Superior temporal gyrus (tissue), 1 donor: Measurements from ENCODE around the gene PRSS21.

Experiments
- DNase-seq: peaks from one replicate; pipeline ENCODE4 v3.0.0-alpha.2; 2016; ENCODE audit errors: extremely low spot score

The PRSS21 gene

DNA sequence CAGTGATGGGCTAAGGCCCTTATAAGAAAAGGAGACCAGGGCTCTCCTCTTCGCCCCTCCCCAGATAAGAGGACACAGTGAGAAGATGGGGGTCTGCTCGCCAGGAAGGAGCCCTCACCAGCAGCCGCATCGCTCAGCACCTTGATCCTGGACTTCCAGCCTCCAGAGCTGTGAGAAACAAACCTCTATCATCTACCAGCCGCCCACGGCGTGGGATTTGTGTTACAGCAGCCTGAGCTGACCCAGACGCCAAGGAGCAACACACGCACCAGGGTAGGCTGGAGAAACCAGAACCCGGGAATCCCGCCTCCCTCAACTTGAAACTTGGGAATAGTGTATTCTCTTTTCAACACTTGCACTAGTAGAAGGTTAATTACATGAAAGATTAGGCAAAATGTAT, 8.9 kb downstream of the PRSS21 start:
- no peak for DNase-seq

DNA sequence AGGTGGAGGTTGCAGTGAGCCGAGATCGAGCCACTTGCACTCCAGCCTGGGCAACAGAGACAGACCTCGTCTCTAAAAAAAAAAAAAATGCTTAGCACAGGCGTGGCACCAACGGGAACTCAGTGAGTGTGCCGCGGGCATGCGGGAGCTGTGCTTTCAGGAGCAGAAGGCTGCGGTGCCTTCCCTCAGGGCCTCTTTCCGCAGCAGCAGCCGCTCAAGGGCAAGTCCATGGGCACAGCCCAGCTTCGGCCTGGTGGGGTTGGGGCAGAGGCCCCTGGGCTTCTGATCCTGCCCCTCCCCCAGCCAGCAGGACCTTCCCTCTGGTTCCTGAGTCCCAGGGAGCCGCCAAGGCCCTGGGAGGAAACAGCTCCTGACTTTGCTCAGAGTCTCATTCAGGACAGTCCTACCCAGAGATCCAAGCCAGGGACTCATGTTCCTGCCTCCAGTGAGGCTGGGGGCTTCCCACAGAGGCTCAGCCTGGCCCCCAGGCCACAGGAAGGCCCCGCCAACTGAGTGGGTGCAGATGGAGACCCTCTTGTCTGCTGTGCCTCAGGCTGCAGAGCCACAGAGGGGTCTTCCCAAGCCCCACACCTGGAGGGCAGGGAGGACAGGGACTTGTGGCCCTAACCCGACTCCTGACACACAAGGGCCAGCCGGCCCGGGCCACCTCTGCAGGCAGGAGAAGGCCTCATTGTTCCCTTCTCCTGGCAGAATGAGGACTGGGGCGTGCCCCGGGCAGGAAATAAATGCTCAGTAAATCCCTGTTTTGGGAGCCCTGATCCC, 9.7 kb downstream of the PRSS21 start:
- no peak for DNase-seq

DNA sequence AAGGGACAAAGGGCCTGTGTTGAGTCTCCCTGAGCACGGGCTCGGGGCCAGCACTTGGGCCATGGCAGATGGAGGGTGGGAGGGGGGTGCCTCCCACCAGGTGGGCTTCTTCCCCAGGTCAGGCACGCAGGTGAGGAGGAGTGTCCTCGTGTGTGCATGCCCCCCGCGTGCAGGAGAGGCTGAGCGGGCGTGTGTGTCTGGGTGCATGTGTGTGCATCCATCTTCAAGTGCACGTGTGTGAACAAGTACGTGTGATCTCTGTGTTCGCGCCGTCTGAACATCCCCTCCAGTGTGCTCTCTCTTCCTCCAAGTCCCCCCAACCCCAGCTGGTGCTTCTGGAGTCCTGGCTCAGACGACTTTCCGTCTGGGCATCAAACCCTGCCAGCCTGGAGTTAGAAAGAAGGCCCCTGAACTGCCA, 10.3 kb downstream of the PRSS21 start:
- no peak for DNase-seq

DNA sequence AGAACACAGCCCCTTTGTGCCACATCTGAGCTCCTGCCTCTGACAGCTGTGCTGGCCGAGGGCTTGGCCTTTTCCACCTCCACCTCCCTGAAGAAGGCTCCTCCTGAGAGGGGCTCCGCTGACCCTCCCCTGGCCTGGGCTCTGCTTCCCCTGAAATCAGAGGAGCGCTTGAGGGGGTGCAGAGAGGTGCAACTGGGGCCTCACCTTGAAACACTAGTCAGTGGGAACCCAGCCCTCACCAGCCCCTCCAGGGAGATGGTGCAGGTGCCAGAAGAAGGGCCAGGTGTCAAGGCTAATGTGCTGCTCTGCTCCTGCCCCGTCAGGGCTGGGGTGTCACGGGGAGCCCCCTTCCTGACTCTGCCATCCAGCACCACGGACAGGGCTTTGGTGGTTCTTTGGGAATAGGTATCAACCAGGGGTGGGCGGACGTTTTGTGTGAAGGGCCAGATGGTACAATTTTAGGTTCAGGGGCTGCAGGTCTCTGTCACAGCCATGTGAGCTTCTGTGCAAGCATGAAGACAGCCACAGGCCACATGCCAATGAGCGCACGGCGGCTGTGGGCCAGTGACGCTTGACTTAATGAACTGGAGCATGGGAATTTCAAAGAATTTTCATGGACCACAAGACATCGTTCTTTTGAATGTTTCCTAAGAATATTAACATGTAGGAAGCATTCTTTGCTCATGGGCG, 10.9 kb downstream of the PRSS21 start:
- DNase-seq: no peak

DNA sequence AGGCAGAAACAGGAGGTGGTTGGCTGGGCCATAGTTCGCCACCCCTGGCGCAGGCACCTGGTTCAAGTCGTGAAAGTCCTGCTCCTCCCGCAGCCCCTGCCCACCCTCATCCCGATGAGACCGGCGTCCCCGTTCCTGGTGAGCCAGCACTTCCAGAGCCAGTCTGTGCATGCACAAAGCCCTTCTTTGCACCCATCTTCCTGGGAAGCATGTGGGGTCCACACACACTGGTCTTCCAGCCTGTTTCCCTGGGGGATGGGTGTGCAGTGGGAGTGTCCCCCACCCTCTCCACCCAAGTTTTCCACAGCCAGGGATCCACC, 11.4 kb downstream of the PRSS21 start:
- DNase-seq: no peak

DNA sequence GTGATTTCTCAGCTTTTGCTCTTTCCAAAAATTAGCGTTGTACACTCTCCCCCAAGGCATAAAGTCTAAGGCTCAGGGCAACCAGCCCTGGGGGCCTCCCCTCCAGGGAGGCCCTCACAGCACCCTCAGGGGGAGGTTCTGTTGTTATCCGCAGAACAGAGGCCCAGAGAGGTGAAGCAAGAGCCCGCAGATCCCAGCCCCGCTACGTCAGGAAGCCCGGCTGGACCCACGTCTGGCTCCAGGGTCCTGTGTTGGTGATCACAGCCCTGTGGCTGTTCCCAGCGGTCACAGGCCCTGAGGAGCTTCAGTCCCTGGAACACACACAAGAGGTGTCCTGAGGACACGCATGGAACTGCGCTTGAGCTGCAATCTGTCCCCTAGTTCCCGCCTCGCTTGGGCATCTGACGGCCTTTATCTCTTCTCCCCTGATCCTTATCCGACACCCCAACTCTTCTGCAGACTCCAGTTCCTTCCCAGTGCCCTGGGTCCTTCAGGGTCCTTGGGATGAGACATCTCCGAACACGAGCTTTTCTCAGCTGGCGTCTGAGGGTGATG, 11.9 kb downstream of the PRSS21 start:
- no peak for DNase-seq

DNA sequence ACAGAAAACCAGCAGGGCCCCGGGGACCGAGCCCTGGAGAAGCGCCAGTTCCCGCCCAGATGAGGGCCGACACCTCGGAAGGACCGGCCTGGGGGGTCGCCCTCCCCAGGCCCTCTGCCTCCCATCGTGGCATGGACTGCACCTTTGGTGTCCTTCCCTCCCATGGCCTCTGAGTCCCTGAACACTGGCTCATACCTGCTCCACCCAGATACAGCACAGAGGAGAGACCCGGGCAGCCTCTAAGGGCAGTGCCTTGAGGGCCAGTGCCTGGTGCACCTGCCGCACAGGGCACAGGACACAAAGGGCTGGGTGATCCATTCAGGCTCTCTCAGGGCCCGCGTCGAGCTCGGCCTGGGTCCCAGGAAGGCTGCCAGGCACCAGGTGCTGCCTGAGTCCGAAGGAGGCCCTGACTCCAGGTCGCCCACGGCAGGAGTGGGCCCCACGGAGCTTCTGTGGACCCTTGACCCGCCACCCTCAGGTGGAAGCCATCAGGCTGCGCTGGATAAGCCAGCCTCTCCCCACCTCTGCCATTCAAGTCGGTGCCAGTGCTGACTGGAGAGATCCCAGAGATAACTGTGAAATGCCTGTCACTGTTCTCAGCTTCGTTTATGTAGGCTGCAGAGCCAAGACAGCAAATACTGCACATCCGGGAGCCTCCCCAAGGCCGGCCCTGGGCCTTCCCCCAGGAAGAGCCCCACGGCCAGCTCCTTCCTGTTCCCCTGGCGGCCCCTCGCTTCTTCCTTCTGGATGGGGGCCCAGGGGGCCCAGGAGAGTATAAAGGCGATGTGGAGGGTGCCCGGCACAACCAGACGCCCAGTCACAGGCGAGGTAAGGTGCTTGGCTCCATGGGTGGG, 12.7 kb downstream of the PRSS21 start, which contains the start of gene ZG16B:
Gene ZG16B (plus strand): TSS at position 803 of the 854 bp plus-strand sequence. CDS start 139 bp downstream, outside the sequence.
- no peak for DNase-seq

DNA sequence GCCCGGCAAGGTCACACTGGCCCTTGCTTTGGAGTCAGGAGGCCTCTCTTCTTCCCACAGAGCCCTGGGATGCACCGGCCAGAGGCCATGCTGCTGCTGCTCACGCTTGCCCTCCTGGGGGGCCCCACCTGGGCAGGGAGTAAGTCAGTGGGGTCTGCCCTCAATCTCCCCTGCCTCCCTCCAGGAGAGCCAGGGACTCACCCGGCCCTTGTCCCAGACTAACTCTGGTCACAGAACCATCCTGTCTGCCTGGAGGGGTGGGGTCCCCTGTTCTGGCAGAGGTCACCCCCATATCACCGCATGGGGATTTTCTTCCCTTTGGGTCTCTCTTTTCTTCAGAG, 13.3 kb downstream of the PRSS21 start:
- DNase-seq: no peak

DNA sequence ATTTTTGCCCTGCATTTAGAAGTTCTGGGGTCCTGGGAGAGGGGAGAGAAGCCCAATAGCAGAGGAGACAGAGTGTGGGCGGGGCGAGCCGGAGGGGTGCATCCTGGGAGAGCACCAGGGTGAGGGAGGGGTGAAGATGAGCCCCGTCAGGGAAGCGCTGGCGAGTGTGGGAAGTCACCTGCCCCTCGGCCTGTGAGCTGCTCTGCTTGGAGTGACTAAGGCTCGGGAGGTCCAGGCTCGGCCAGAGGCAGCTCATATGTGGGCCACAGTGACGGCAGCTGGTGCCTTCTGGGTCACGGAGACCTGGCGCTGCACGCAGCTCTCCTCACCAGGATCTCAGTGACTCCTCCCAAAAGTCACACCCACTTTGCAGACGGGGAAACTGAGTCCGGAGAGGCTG, 14.2 kb downstream of the PRSS21 start:
- DNase-seq: no peak

DNA sequence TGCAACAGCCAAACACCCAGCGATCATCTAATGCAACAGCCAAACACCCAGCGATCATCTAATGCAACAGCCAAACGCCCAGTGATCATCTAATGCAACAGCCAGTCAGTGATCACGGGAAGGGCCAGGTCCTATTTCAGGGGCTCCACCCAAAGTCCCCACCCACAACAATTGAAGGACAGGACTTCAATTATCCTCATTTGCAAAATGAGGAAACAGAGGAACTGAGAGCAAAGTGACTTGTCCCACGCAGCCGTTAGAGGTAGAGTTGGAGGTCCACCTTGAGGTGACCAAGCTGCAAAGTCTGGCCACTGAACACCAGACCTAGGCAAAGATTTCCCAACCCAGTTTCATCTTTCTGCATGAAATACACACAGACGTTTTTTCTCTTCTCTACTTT, 16.7 kb downstream of the PRSS21 start:
- DNase-seq: no peak

DNA sequence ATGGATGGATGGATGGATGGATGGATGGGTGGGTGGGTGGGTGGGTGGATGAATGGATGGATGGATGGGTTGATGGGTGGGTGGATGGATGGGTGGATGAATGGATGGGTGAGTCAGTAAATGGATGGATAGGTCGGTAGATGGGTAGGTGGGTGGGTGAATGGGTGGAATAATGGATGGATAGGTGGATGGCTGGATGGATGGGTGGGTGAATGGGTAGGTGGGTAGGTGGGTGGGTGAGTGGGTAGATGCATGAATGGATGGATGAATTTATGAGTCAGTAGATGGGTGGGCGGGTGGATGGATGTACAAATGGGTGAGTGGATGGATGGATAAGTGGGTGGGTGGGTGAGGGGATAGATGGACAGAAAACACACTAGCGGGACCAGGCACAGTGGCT, 17.9 kb downstream of the PRSS21 start:
- no peak for DNase-seq

DNA sequence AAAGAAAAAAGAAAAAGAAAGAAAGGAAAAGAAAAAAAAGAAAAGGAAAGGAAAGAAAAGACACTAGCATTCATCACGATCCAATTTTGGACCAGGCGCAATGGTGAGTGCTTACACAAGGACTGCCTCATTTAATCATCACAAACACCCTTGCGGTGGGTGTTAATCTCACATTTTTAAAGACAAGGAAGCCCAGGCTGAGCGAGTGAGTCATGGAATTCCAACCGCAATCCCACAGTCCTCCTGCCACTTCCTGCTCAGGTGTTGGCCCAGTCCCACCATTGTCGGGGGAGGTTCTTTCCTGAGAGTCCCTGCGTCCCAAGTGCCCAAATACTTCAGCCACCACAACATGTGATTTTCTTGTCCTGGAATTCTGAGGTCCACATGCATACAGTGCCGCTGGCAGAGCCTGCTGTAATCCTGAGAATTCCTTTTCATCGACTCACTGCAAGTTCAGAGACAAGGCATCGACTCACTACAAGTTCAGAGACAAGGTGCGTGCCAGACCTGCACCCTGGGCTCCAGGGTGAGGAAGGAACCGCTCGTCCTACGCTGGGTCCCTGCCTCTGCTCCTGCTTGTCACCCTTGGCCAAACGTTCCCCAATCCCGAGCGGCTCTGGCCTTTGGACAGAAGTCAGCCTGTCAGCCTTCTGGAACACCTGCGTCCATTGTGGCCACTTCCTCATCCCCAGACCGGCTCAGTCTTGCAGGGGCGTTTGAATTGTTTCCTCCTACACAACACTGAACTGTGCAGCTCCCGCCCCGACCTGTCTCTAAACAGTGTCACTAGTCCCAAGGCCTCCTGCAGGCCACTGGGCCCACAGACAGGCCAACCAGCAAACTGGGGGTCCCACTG, 18.8 kb downstream of the PRSS21 start:
- DNase-seq: peak; percentile 41

DNA sequence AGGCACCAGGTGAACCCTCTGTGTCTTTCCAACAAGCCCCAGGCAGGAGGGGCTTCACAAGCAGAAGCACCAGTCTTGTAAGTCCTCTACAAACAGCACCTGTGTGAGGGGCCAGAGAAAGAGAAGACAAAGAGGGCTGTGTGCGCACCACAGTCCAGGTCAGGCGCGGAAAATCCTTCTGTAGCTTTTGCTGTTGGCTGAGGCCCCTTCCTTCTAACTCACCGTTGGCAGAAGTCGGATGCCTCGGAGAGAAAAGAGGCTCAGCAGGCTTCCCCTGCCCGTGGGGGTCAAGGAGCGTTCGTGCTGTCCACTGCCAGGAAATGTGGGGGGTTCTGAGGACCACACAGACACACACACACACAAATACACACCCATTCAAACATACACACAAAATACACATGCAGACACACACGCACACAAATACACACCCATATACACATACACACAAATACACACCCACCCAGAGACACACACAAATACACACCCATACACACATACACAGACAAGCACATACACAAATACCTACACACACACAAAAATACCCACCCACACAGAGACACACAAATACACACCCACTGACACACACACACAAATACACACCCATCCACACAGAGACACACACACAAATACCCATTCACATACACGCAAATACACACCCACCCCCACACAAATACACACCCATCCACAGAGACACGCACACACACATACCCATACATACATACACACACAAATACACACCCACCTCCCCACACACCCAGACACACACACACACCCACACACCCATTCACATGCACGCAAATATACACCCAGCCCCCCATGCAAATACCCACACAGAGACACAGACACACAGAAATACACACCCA, 19.8 kb downstream of the PRSS21 start:
- no peak for DNase-seq

DNA sequence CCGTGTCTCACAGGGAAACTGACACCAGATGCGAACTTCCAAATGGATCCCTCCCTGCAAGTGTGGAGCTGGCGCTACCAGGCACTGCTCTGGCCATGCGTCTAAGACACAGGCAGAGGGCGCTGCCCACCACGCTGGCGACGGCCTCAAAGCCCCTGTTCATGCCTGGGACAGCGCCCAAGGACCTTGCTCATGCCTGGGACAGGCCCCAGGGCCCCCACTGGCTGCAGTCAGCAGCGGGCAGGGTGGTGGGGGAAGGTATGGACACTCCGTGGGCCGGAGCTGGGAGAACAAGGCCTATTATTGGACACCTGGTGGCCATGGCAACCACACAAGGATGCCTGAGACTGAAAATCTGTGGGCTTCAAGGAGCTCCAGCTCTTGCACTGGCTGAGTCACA, 21.9 kb downstream of the PRSS21 start:
- DNase-seq: peak; percentile 77

DNA sequence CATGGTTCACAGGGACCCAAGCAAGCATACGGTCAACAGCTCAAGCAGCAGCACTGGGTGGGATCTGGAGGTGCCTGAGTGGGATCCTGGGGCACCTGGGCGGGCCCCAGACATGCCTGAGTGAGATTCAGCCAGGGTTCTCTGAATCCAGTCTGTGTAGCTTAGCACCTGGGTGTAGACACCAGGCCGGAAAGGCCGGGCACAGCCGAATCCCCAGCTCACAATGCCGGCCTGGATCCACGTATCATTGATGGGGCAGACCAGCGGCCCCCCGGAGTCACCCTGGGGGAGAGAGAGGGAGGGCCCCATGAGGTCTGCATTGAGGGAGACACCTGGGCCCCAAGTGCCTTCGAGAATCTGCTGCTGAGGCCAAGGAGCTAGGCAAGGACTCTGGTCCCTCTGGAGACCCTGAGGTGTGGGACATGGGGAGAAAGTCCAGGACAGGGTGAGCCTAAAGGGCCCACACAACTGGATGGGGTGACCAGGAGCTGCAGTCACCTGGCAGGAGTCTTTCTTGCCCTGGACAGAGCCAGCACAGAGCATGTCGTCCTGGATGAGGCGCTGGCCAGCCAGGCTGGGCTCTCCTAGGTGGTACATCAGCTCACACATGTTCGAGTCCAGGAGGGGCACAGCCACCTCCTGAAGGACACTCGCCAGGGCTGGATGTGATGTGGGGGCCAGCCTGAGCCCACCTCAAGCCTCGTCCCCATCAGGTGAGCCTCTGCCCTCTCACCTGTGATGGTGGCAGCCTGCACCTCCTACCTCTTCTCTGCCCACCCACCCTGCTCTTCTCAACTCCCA, 22.8 kb downstream of the PRSS21 start:
- no peak for DNase-seq

DNA sequence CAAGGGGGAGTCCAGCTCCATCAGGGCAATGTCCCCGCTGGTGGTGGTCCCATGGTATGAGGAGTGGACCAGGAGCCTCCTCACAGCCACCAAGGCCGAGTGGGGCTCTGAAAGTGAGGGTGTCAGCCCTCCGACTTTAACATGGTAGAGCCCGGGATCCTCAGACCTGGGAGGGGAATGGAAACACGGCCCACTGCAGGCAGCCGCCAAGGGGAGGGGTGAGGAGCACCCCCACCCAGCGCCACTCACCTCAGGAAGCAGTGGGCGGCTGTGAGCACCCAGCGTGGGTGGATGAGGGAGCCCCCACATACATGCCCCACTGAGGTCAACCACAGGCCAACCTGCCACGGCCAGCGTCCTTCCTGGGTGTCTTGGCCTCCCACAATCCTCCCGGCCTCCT, 23.9 kb downstream of the PRSS21 start:
- DNase-seq: no peak

DNA sequence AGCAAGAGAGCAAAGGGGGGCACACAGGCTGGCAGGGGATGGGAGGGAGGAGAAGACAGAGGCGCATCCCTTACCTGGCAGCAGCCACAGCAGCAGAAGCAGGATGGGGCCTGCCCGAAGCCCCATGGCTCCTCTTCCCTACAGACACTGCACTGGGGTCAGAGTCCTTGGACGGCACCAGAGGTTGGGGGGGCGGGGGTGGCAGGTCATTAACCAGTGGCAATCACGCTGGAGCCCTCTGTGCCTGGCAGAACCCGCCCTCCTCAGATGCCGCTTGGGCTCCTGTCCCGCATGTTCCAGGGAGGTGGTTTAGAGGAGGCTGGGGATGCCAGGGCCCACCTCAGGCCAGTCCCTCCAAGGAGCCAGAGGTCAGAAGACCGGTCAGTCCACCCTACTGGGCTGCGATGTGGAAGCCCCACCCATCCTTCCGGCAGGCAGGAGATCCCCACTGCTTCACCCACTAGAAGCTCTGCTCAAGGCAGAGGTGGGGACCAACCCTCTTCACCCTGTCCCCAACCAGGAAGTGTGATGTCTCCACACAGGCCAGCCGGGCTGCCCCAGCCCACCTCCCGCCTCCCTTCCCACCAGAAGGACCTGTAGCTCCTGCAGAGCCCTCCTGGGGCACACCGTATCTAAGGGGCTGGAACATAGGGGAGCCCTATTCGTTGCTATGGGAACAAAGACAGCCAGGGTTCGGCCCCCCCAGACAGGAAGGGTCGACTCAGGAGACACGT, 24.7 kb downstream of the PRSS21 start:
- DNase-seq: no peak

DNA sequence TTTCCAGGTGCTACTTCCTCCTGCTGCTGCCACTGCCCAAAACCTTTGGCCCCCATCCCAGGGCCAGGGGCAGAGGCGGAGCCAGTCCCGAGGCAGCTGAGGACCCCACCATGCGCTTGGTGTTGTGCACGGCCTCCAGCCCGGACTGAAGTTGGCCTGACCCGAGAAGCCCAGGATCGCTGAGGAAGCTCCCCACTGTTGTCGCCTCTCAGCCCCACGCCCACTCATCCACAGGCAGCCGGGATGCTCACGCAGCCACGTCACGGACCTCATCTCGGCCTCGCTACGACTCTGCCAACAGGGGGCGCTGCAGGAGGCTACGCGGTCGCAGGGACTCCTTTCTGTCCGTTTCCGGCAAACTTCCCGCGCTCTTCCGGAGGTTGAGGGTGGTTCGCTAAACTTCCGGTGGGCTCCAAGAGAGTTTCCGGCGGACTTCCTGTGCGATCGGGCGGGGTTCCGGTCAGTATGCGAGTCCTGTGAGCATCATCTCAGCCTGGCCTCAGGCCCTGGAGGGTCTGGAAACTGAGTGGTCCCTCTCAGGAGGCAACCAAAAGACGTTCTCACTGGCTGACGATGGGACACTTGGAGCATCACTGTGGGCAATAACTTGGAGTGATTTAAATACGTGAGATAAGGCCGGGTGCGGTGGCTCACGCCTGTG, 25.4 kb downstream of the PRSS21 start:
- no peak for DNase-seq
